Bronchial epithelial cell (primary cell): ENCODE data around the gene NIPBL. TPM values are rescaled to one million over a fixed set of nuclear protein-coding genes. Genes with fewer than 3 reads are reported as not detected.

Experiments used
- DNase-seq: peaks from one replicate; pipeline ENCODE4 v3.0.0-alpha.2; 2010; ENCODE audit warnings: low read depth
- FAIRE-seq: peaks from 2 replicates; lab custom pipeline; 2011; peaks lifted over from hg19 to GRCh38; lab: Jason Lieb, UNC
- H3K27me3 ChIP-seq: 2 replicates; pipeline ENCODE4 v1.5.1; 2011; ENCODE audit warnings: low read length; ENCODE audit not compliant: control insufficient read depth, insufficient read depth
- H3K36me3 ChIP-seq: 2 replicates; pipeline ENCODE4 v1.5.1; 2011; ENCODE audit warnings: low read length; ENCODE audit not compliant: control insufficient read depth, insufficient read depth
- H3K4me3 ChIP-seq: 2 replicates; pipeline ENCODE4 v1.5.1; 2011; ENCODE audit warnings: mild to moderate bottlenecking, low read depth, low read length, control low read depth
- CTCF ChIP-seq: IDR thresholded peaks from 2 replicates; pipeline ENCODE4 v1.5.1; 2011; ENCODE audit warnings: mild to moderate bottlenecking, moderate library complexity, low read length, control low read depth, inconsistent platforms; ENCODE audit not compliant: insufficient read depth, severe bottlenecking
- total RNA-seq: library from RNA; depleted of rRNA; stranded (reverse); fragments of >200 nt; gene quantifications from 2 replicates; pipeline ENCODE4 v1.2.1, GENCODE V29; 2014

NIPBL gene
- total RNA-seq, 1 donor from 2014 or later = 20.0 TPM

- no peak for TF ChIP-seq CTCF
- peak; percentile 48 for DNase-seq
- no peak for FAIRE-seq
- Histone ChIP-seq H3K36me3 (peaks cover 1% of the 10 kb centered on the region), H3K27me3 (no peaks in the 10 kb centered on the region), H3K4me3 (no peak overlapping the region)
Measured at GRCh38 chr5:37015795-37016666, 139.5 kb downstream of the NIPBL start.

DNA sequence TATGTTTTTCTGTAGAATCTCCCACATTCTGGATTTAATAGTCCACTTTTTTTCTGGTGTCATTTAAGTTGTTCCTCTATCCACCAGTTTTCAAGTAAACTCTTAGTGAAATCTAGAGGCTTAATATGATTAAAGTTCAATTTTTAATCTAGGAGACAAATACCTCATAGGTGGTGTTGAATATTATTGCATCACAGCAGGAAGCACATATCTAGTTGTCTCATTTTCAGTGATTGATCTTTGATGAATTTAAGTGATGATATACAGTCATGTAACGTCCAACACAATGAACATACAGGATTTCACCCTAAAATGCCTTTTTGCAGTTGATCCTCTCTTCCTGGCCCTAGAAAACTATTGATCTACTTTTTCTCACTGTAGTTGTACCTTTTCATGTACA, 152.3 kb downstream of the NIPBL start:
- FAIRE-seq = no peak

DNA sequence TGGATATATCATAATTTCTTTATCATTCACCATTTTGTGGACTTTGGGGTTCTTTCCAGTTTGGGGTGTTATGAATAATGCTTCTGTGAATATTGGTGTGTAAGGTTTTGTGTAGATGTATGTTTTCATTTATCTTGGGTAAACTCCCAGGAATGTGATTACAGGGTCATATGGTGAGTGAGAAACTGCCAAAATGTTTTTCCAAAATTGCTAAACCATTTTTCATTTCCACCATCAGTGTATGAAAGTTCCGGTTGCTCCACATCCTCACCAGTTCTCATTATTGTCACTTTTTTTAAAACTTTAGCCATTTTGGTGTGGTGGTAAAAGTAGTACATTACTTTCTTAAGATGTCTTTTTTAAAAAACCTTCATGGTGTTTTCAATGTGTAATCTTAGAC, 152.9 kb downstream of the NIPBL start:
- no peak for TF ChIP-seq CTCF
- Histone ChIP-seq H3K4me3 (no peak overlapping the region), H3K36me3 (peaks cover 1% of the 10 kb centered on the region), H3K27me3 (no peaks in the 10 kb centered on the region)
- FAIRE-seq = no peak
- DNase-seq = no peak

More for the DNA sequence above, 152.3 kb downstream of the NIPBL start:
- peaks cover 2% of the 10 kb centered on the region for H3K36me3 ChIP-seq
- no peak overlapping the region for H3K4me3 ChIP-seq
- no peak for TF ChIP-seq CTCF
- DNase-seq = no peak
- no peaks in the 10 kb centered on the region for H3K27me3 ChIP-seq

- Histone ChIP-seq H3K4me3 (no peak overlapping the region), H3K27me3 (no peaks in the 10 kb centered on the region), H3K36me3 (peaks cover 1% of the 10 kb centered on the region)
- TF ChIP-seq CTCF = no peak
- DNase-seq = no peak
- FAIRE-seq = no peak
Measured at GRCh38 chr5:37034955-37035354, 158.4 kb downstream of the NIPBL start.

GRCh38 chr5:37037840-37038239, 161.3 kb downstream of the NIPBL start:
- no peak overlapping the region for H3K4me3 ChIP-seq
- DNase-seq (no peak), FAIRE-seq (no peak)
- no peaks in the 10 kb centered on the region for H3K27me3 ChIP-seq
- peaks cover 1% of the 10 kb centered on the region for H3K36me3 ChIP-seq
- no peak for TF ChIP-seq CTCF

- DNase-seq (no peak), FAIRE-seq (no peak)
- Histone ChIP-seq H3K36me3 (peaks cover 1% of the 10 kb centered on the region), H3K27me3 (no peaks in the 10 kb centered on the region), H3K4me3 (no peak overlapping the region)
- no peak for TF ChIP-seq CTCF
Measured at GRCh38 chr5:37039824-37040223, 163.3 kb downstream of the NIPBL start.
